ENCODE results near the gene COL4A4.

The COL4A4 gene

DNA sequence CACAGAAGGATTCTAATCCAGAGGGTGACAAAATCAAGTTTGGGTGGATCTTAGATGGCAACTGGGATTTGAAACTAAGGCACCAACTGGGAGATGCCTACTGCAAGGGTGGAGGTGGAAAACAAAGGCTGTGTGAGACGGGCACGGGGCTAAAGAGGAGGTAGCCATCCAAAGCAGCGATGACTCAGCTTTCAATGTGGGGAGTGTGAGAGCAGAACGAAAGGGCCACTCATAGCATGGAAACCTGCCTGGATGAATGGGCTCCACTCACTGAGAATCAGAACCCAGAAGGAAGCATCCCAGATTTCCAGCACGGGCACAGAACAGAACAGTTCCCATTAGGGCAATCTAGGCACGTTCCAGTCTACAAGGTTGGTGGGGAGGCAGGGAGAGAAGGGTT is 159.5 kb downstream of the COL4A4 start:
- H3K9me3 Mint-ChIP-seq: no peaks in the 10 kb centered on the region
- H3K36me3 Mint-ChIP-seq: peaks cover 8% of the 10 kb centered on the region
- peaks cover 5% of the 10 kb centered on the region for H3K4me1 Mint-ChIP-seq
- ATAC-seq (no peak), DNase-seq (ENCODE audit: low spot score in 2 of 2) (no peak)
- no peak overlapping the region for H3K4me3 Mint-ChIP-seq
- no peak overlapping the region for H3K27ac Mint-ChIP-seq

DNA sequence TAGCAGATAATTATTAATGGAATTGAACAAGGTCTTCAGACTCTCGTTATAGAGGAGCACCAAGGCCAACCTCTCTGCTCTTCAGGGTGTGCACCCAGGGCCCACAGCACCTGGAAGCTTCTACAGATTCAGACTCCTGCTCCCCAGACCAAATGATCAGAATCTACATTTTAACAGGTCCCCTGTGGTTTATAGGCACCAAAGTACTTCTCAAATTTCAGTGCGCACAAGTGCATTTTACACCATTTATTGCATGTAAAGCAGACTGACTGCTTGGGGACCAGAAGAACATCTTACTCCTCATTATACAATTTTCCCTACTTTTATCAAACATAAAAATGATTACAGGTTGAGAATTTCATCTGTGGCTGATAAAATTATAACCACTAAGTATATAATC is 163.9 kb downstream of the COL4A4 start:
- DNase-seq (ENCODE audit: low spot score in 2 of 2) (no peak), ATAC-seq (no peak)
- H3K4me3 Mint-ChIP-seq: no peak overlapping the region
- no peaks in the 10 kb centered on the region for H3K36me3 Mint-ChIP-seq
- no peak overlapping the region for H3K27ac Mint-ChIP-seq
- H3K4me1 Mint-ChIP-seq: peaks cover 14% of the 10 kb centered on the region
- H3K9me3 Mint-ChIP-seq: no peaks in the 10 kb centered on the region

DNA sequence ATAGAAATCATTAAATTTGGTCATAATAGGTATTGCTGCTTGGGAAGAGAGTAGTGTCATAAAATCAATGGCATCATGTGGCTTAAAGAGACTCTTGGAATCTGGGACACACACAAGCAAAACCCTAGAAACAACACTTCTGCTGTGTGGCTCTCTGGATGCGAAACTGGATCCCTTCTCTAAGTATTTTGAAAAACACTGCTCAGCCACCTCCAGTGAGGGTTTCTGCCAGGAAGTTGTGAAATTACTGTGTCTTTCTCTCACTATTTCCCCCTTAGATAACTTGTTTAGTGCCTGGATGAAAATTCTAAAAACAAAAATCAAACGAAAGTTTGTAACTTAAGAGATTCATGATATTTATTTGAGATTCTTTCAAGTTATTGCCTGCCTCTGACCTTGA is 164.3 kb downstream of the COL4A4 start:
- H3K27ac Mint-ChIP-seq: no peak overlapping the region
- no peak for DNase-seq (ENCODE audit: low spot score in 2 of 2)
- H3K4me1 Mint-ChIP-seq: peaks cover 18% of the 10 kb centered on the region
- no peak overlapping the region for H3K4me3 Mint-ChIP-seq
- ATAC-seq: no peak
- no peaks in the 10 kb centered on the region for H3K9me3 Mint-ChIP-seq
- H3K36me3 Mint-ChIP-seq: no peaks in the 10 kb centered on the region

DNA sequence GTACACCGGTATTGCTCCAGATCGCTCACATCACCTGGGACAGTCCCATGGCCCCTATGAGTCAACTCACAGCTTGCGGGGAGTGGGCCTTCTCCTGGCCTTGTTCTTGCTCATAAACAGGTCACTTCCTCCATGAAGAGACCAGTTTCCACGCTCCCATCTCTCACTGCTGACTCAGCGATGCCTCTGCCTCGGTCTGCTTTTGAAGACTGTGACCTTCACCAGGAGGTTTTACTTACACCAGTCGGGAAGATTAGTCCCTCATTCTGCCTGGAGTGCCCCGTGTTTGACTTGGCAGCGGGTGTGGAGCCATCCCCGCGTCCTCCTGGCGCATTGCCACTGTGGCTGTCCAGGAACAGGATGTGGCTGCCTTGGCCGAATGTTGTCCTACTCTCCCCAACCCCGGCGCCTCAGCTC is 168.4 kb downstream of the COL4A4 start:
- Mint-ChIP-seq H3K4me3 (no peak overlapping the region), H3K27ac (peak overlapping the region; percentile 17), H3K9me3 (no peaks in the 10 kb centered on the region), H3K4me1 (peaks cover 14% of the 10 kb centered on the region), H3K36me3 (no peaks in the 10 kb centered on the region)
- ATAC-seq: peak; percentile 99
- DNase-seq (ENCODE audit: low spot score in 2 of 2): peak in 1 of 2 donors; percentile 11

DNA sequence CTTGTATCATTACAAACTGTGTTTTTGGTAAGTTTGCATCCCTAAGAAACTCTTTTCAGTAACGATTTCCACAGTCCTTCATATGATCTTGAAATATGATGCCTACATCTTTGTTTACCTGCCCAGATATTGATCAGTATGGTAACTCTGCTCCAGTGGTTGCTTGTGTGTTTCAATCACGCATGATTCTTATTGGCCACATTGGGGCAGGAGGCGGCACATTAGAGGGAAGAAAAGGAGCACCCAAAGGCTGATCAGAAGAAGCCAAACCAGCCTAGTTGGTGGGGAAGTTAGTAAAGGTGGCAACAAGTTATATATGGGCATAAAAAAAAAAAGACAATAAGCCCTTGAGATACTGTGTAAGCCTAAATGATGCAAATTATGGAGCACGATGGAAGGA is 169.2 kb downstream of the COL4A4 start:
- DNase-seq (ENCODE audit: low spot score in 2 of 2) (no peak), ATAC-seq (no peak)
- H3K9me3 Mint-ChIP-seq: no peaks in the 10 kb centered on the region
- peaks cover 14% of the 10 kb centered on the region for H3K4me1 Mint-ChIP-seq
- no peak overlapping the region for H3K27ac Mint-ChIP-seq
- H3K4me3 Mint-ChIP-seq: no peak overlapping the region
- no peaks in the 10 kb centered on the region for H3K36me3 Mint-ChIP-seq

DNA sequence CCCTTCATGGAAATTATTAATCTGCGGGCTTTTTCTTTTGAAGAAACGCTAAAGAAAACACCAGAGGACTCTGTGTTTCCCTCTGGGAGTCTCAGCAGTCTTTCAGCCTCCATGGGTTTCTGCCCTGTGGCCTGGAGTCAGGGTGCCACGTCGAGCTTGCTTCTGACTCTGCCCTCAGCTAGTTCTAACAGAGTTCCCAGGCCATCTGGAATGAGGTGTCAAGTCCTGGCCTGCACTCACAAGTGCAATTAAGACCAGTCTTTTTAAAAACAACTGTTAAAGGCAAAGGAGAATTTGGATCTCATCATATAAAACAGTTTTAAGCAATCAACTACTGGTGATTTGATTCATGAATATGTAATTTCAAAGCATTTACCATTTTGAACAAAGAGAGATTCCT is 170.8 kb downstream of the COL4A4 start:
- H3K9me3 Mint-ChIP-seq: no peaks in the 10 kb centered on the region
- DNase-seq (ENCODE audit: low spot score in 2 of 2) (no peak), ATAC-seq (no peak)
- H3K27ac Mint-ChIP-seq: no peak overlapping the region
- H3K36me3 Mint-ChIP-seq: no peaks in the 10 kb centered on the region
- H3K4me1 Mint-ChIP-seq: peaks cover 14% of the 10 kb centered on the region
- no peak overlapping the region for H3K4me3 Mint-ChIP-seq

DNA sequence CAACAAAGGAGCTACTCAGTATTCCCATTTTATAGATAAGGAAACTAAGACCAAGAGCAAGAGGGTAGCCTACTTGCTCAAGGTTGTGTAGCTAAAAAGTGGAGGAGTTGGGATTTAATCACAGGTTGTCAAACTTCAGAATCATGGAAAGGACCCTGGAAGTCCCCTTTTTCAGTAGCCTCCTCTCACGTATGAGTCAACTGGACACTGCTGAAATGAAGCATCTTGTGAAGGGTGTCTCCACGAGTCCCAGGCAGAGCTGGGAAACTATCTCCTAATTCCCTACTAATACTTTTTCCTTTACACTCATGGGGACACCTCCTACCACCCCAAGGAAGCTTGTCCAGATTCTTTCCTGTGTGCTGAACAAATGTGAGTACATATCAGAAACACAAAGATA is 172.3 kb downstream of the COL4A4 start:
- Mint-ChIP-seq H3K36me3 (no peaks in the 10 kb centered on the region), H3K4me1 (peaks cover 14% of the 10 kb centered on the region), H3K4me3 (no peak overlapping the region), H3K27ac (no peak overlapping the region), H3K9me3 (no peaks in the 10 kb centered on the region)
- DNase-seq (ENCODE audit: low spot score in 2 of 2): no peak
- ATAC-seq: no peak

DNA sequence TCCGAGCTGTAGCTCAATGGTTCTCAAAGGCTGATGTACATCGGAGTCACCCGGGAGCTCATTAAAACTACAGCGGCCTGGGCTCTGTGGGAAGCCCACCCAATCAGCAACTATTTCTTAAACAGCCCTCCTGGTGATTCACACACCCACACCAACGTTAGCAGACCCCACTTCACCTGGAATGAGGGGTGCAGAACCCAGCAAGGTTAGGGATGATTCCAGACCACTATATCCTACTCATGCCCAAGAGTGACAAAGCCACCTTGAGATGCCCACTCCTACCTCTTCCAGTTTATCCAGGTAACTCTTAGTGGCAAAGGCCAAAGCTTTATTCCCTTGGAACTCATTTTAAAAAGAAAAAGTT is 178.4 kb downstream of the COL4A4 start:
- no peak overlapping the region for H3K27ac Mint-ChIP-seq
- DNase-seq (ENCODE audit: low spot score in 2 of 2): no peak
- no peak overlapping the region for H3K4me3 Mint-ChIP-seq
- no peak for ATAC-seq
- no peaks in the 10 kb centered on the region for H3K36me3 Mint-ChIP-seq
- H3K9me3 Mint-ChIP-seq: no peaks in the 10 kb centered on the region
- H3K4me1 Mint-ChIP-seq: peaks cover 16% of the 10 kb centered on the region

DNA sequence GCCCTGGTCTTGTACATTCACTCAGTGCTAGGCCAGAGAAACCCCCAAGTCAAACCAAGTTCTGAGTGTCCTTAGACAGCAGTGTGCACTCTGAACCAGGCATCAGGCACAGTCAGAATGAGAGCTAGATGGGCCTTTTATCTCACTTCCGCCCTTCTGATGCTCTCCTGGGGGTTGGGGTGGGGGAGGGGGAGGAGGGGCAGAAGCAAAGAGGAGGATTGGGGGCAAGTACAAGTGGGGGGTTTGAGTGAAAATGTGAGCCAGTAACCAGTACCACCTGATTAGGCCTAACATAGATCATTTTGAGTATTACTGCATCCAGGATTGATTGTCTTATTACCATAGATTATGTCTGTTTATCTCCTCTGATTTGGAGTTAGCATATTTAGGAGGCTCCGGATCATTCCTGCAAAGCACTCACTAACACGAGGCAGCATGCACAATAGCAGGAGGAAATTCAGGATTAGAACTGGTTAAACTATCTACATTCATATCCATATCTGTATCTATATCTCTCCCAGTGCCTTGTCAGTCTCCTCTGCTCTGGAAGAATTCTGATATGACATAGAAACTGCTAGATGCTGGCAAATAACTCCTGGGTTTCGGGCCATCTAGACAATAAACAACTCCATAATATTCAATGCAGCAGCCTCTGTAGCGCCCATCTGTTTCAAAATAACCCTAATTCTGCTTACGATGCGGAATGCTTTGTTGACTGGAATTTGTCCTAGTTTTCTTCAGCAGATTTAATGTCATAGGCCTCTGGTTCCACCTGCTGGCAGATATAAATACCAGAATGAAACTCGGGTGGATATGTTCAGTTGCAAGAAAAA is 179.0 kb downstream of the COL4A4 start:
- no peak for DNase-seq (ENCODE audit: low spot score in 2 of 2)
- no peak overlapping the region for H3K4me3 Mint-ChIP-seq
- H3K4me1 Mint-ChIP-seq: peaks cover 16% of the 10 kb centered on the region
- ATAC-seq: peak; percentile 90
- no peaks in the 10 kb centered on the region for H3K9me3 Mint-ChIP-seq
- H3K27ac Mint-ChIP-seq: peak overlapping the region; percentile 70
- no peaks in the 10 kb centered on the region for H3K36me3 Mint-ChIP-seq

DNA sequence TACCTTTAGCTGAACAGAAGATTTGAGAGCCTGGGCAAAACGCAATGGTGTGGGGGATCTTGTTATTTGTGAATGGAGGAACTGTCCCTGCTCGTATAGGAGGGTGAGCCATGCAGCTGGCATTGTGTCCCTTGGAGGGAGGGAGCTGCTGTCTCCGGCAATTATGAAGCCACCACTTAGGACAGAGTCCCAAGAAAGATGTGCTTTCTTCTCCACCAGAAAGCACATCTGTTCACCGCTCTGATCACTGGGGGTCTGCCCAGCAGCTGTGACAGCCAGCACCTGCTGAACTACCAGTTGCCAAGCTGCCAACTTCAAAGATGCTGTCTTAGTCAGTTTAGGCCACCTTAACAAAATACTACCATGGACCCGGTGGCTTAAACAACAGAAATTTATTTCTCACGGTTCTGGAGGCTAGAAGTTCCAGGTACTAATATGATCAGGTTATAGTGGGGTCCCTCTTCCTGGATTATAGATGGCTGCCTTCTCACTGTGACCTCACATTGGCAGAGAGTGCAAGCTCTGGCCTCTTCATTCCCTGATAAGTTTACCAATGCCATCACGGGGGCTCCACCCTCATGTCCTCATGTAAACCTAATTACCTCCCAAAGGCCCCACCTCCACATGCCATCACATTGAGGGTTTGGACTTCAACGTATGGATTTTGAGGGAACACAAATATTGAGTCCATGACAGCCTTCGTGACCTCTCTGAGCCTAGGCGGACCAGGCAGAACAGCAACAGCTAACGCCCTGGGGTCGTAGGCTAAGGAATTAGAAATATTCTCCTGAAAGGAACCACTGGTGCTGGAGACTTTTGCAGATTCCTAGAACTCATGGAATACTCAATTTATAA is 179.9 kb downstream of the COL4A4 start:
- Mint-ChIP-seq H3K4me1 (peaks cover 16% of the 10 kb centered on the region), H3K9me3 (no peaks in the 10 kb centered on the region), H3K27ac (peak overlapping the region; percentile 70), H3K36me3 (no peaks in the 10 kb centered on the region), H3K4me3 (no peak overlapping the region)
- ATAC-seq: no peak
- DNase-seq (ENCODE audit: low spot score in 2 of 2): no peak

DNA sequence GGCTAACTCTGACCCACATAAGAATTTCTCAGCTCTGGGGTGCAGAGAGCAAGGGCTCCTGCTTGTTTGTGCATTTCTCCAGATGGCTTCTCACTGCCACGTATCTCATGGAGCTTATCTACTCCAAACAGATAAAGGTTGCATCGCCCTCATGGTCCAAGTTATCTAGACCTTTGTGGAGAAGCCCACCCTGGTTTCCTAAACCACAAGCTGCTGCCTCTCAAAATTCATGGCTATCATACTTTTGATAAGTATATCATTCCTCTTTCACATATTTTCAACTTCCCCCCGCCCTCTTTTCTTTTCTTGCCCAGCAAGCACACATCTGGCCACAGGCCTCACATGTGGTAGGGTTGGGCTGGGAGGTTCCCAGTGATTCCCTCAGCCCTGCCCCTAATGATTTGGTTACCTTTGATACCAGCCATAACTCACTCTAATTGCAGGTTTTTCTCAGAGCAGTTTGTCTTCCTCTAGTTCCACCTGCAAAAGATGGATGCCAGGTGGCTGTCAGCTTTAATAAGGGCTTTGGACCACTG is 182.1 kb downstream of the COL4A4 start:
- no peaks in the 10 kb centered on the region for H3K36me3 Mint-ChIP-seq
- H3K9me3 Mint-ChIP-seq: no peaks in the 10 kb centered on the region
- ATAC-seq (no peak), DNase-seq (ENCODE audit: low spot score in 2 of 2) (no peak)
- H3K27ac Mint-ChIP-seq: no peak overlapping the region
- peaks cover 16% of the 10 kb centered on the region for H3K4me1 Mint-ChIP-seq
- no peak overlapping the region for H3K4me3 Mint-ChIP-seq

DNA sequence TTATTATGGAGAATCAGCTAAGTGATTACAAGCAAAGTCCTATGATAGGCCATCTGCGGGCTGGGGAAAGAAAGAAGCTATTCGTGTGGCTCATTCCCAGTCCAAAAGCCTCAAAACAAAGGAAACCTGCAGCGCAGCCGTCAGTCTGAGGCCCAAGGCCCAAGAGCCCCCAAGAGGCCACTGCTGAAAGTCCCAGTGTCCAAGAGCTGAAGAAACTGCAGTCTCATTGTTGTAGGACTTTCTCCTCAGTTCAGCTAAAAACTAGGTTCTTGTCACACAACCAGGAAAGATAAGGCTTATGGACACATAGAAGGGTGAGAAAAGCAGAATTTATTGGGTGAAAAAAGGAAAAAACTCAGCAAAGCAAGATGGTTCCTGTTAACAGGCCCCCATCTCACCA is 185.0 kb downstream of the COL4A4 start:
- ATAC-seq (no peak), DNase-seq (ENCODE audit: low spot score in 2 of 2) (no peak)
- Mint-ChIP-seq H3K9me3 (no peaks in the 10 kb centered on the region), H3K36me3 (no peaks in the 10 kb centered on the region), H3K4me3 (no peak overlapping the region), H3K27ac (no peak overlapping the region), H3K4me1 (peaks cover 6% of the 10 kb centered on the region)

DNA sequence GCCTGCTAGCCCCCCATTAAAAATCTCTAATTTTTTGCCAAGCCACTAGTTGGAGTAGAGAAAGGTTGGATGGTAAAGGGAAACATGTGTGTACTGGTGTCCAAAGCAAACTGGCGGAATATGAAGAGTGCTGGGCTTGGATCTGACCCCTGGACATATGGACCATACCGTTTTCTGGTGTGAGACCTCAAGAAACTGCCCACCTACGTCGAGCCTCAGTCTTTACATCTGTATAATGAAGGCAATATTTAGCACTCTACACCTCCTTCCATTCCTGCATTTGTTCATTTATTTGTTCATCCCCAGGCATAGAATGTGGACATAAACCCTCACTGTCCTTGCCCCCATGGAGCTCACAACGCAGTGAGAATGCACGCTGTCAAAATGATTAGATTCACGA is 185.7 kb downstream of the COL4A4 start:
- ATAC-seq (no peak), DNase-seq (ENCODE audit: low spot score in 2 of 2) (no peak)
- no peak overlapping the region for H3K27ac Mint-ChIP-seq
- no peak overlapping the region for H3K4me3 Mint-ChIP-seq
- peaks cover 6% of the 10 kb centered on the region for H3K4me1 Mint-ChIP-seq
- H3K9me3 Mint-ChIP-seq: no peaks in the 10 kb centered on the region
- no peaks in the 10 kb centered on the region for H3K36me3 Mint-ChIP-seq

DNA sequence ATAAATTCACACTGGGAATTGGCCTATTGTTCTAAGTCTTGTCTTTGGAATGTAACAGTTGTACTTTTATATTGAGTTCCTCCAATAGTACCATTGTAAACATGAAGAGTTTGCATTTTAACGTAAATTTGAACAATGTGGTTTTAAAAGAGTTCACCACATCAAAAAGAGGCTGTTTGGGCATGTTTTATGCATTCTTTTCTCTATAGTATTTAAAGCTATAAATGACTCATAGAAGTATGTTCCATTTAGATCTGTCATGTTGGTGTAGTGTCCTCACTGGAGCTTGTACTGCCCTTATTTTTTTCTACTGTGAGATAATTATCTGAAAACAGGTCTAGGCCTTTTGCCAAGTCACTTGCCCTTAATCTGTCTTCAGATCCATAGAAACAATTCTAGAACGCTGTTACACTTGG is 186.2 kb downstream of the COL4A4 start:
- ATAC-seq (no peak), DNase-seq (ENCODE audit: low spot score in 2 of 2) (no peak)
- Mint-ChIP-seq H3K4me1 (peaks cover 6% of the 10 kb centered on the region), H3K4me3 (no peak overlapping the region), H3K27ac (no peak overlapping the region), H3K36me3 (no peaks in the 10 kb centered on the region), H3K9me3 (no peaks in the 10 kb centered on the region)

DNA sequence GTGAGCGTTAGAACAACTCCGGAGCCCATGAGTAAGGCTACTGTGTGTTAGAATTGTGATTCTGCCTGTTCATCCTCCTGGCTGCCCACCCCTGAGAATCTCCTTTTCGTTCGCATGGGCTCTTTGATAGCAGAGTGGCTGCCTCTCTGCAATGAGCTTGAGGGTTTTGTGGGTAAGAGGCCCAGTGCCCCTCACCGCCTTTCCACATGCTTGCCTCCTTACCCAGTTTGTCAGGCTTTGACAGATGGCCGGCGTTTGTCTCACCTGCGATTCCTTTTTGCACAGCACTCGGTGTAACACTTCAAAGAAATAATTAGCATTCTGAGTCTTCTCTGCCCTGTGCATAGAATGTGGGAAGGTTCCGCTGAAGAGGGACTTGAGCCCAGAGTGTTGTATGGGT is 190.2 kb downstream of the COL4A4 start:
- Mint-ChIP-seq H3K9me3 (no peaks in the 10 kb centered on the region), H3K36me3 (no peaks in the 10 kb centered on the region), H3K27ac (no peak overlapping the region), H3K4me1 (no peaks in the 10 kb centered on the region), H3K4me3 (no peak overlapping the region)
- ATAC-seq: no peak
- DNase-seq (ENCODE audit: low spot score in 2 of 2): no peak

DNA sequence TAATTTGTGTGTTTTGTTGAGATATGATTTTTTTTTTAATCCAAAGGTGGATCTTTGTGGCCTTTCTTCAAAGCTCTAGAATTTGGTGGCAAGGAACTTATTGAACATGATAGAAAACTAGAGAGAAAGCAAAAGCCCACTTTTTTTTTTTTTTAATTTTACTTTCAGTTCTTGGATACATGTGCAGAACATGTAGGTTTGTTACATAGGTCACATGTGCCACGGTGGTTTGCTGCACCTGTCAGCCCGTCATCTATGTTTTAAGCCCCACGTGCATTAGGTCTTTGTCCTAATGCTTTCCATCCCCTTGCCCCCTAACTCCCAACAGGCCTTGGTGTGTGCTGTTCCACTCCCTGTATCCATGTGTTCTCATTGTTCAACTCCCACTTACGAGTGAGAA is 192.2 kb downstream of the COL4A4 start:
- DNase-seq (ENCODE audit: low spot score in 2 of 2) (no peak), ATAC-seq (no peak)
- Mint-ChIP-seq H3K36me3 (no peaks in the 10 kb centered on the region), H3K4me1 (no peaks in the 10 kb centered on the region), H3K9me3 (no peaks in the 10 kb centered on the region), H3K27ac (no peak overlapping the region), H3K4me3 (no peak overlapping the region)

Data from stimulated activated effector memory CD8-positive, alpha-beta T cell treated with anti-CD3 and anti-CD28 coated beads, Interleukin-12 subunit alpha, Interleukin-12 subunit beta, amount 100 ng/mL, for 72 hours (primary cell).